Esophagus muscularis mucosa (tissue), 4 donors: ENCODE results near the gene ADAMTSL4. TPM values are rescaled to one million over a fixed set of nuclear protein-coding genes. Genes with fewer than 3 reads are reported as not detected.

Experiments
- DNase-seq: peaks from one replicate; pipeline ENCODE4 v3.0.0-alpha.2; 2017; ENCODE audit errors: extremely low spot score
- H3K27ac ChIP-seq, 4 donors: fragments of 200-600 bp; sonication (generic); replicated peaks in 1 of 4; 1 replicate in 3 of 4; 2 replicates in 1 of 4; pipeline ENCODE4 v1.5.1; 2016 to 2019; ENCODE audit warnings: mild to moderate bottlenecking in 1 of 4
- H3K27me3 ChIP-seq, 4 donors: fragments of 200-600 bp; sonication (generic); one replicate each; pipeline versions ENCODE4 v1.5.1 to v1.6.0; 2016 to 2019
- H3K36me3 ChIP-seq, 4 donors: fragments of 200-600 bp; sonication (generic); one replicate each; pipeline ENCODE4 v1.5.1; 2016 to 2019
- H3K4me1 ChIP-seq, 4 donors: fragments of 200-600 bp; sonication (generic); one replicate each; pipeline ENCODE4 v1.5.1; 2016 to 2019
- H3K4me3 ChIP-seq, 4 donors: fragments of 200-600 bp; sonication (generic); 1 replicate in 2 of 4; 2 replicates in 2 of 4; pipeline ENCODE4 v1.5.1; 2016 to 2019; ENCODE audit warnings: mild to moderate bottlenecking in 4 of 4, moderate library complexity in 1 of 4
- H3K9me3 ChIP-seq, 4 donors: fragments of 200-600 bp; sonication (generic); 1 replicate in 3 of 4; 2 replicates in 1 of 4; pipeline ENCODE4 v1.5.1; 2016 to 2019
- CTCF ChIP-seq, 3 experiments: fragments of 200-600 bp in 2 of 3; fragments of 450-650 bp in 1 of 3; sonication (generic) in 2 of 3; IDR thresholded peaks; one replicate each; pipeline ENCODE4 v1.5.1; 2017 to 2019; ENCODE audit warnings: antibody characterized with exemption in 3 of 3, mild to moderate bottlenecking in 2 of 3, moderate library complexity in 1 of 3
- EP300 ChIP-seq: sonication (generic); formaldehyde crosslinking; IDR thresholded peaks from one replicate; pipeline ENCODE4 v1.6.1; 2017; ENCODE audit warnings: antibody characterized with exemption
- POLR2A ChIP-seq: fragments of 450-650 bp; IDR thresholded peaks from one replicate; pipeline ENCODE4 v1.6.1; 2017; ENCODE audit warnings: antibody characterized with exemption, moderate library complexity, mild to moderate bottlenecking, low read depth
- POLR2AphosphoS5 ChIP-seq, 2 donors: sonication (generic); formaldehyde crosslinking; IDR thresholded peaks; one replicate each; pipeline ENCODE4 v1.6.1; 2017; ENCODE audit warnings: antibody characterized with exemption in 2 of 2
- WGBS: methylation state at CpG from one replicate; pipeline ENCODE4 v1.1.5; 2018; 5-methylcytosine and 5-hydroxymethylcytosine counted together
- intact Hi-C: fragments of 100-400 bp; cut with DNase I; formaldehyde crosslinking; loops from one replicate; pipeline ENCODE4 v1.15.1; 2023
- total RNA-seq, 4 donors: library from RNA; depleted of rRNA; stranded (reverse); fragments of >200 nt; gene quantifications; one replicate each; pipeline versions ENCODE4 v1.1.0 to v1.2.1, GENCODE V29; 2016

The ADAMTSL4 gene
- total RNA-seq, 4 donors from 2014 or later, result 33.6 to 86.1 (median 48.2) TPM

GRCh38 chr1:150558761-150559655 is 9.8 kb downstream of the ADAMTSL4 start:
- Histone ChIP-seq H3K27me3 (no peaks in the 10 kb centered on the region), H3K9me3 (no peaks in the 10 kb centered on the region), H3K36me3 (peaks cover 6 to 49% (median 36%) of the 10 kb centered on the region in 4 donors), H3K4me3 (peak overlapping the region; percentile 29 to 61 (median 52)), H3K4me1 (peaks cover 48 to 93% (median 66%) of the 10 kb centered on the region in 4 donors), H3K27ac (peak overlapping the region; percentile 93 to 100 (median 98))
- WGBS, result 68% methylated on average over 12 of the region's 28 CpGs
- TF ChIP-seq EP300 (no peak), CTCF (IDR thresholded peaks at IDR 0.05) (no peak), POLR2AphosphoS5 (IDR thresholded peaks at IDR 0.05) (peak in 1 of 2 donors; percentile 47), POLR2A (no peak)
- intact Hi-C loops, result loop anchor here (10.0 kb wide), 1 partner anchor 256 kb away; no protein-coding TSS in a partner anchor
- no peak for DNase-seq

GRCh38 chr1:150559656-150560010 is 10.4 kb downstream of the ADAMTSL4 start:
- intact Hi-C loops, result loop anchor here (2.0 to 10.0 kb wide), 2 partner anchors 61 to 255 kb away; no protein-coding TSS in a partner anchor
- TF ChIP-seq CTCF (IDR thresholded peaks at IDR 0.05), result no peak
- no peak for TF ChIP-seq POLR2A
- TF ChIP-seq POLR2AphosphoS5 (IDR thresholded peaks at IDR 0.05), result no peak
- no peak for TF ChIP-seq EP300
- Histone ChIP-seq H3K27me3 (no peaks in the 10 kb centered on the region), H3K9me3 (no peaks in the 10 kb centered on the region), H3K4me1 (peaks cover 52 to 93% (median 68%) of the 10 kb centered on the region in 4 donors), H3K36me3 (peaks cover 6 to 43% (median 34%) of the 10 kb centered on the region in 4 donors), H3K4me3 (peak overlapping the region; percentile 59 to 64 (median 61)), H3K27ac (peak overlapping the region; percentile 93 to 100 (median 98))
- no peak for DNase-seq
- 72% methylated on average over 3 of the region's 10 CpGs for WGBS

GRCh38 chr1:150560011-150560438 is 10.8 kb downstream of the ADAMTSL4 start:
- TF ChIP-seq EP300, result no peak
- no peak for TF ChIP-seq POLR2A
- TF ChIP-seq POLR2AphosphoS5 (IDR thresholded peaks at IDR 0.05), result peak in 1 of 2 donors; percentile 61
- peak; percentile 92 to 100 (median 94) for TF ChIP-seq CTCF (IDR thresholded peaks at IDR 0.05)
- 20% methylated on average over 1 of the region's 9 CpGs for WGBS
- no peaks in the 10 kb centered on the region for H3K27me3 ChIP-seq
- no peaks in the 10 kb centered on the region for H3K9me3 ChIP-seq
- no peak for DNase-seq
- H3K27ac ChIP-seq, result peak overlapping the region; percentile 93 to 100 (median 98)
- intact Hi-C loops, result loop anchor here (2.0 kb wide), 1 partner anchor 61 kb away; no protein-coding TSS in a partner anchor
- H3K4me1 ChIP-seq, result peaks cover 56 to 94% (median 72%) of the 10 kb centered on the region in 4 donors
- peak overlapping the region; percentile 59 to 64 (median 61) for H3K4me3 ChIP-seq
- peaks cover 6 to 39% (median 34%) of the 10 kb centered on the region in 4 donors for H3K36me3 ChIP-seq

GRCh38 chr1:150560576-150561253 is 11.5 kb downstream of the ADAMTSL4 start:
- 10% methylated on average over 16 of the region's 17 CpGs for WGBS

More at GRCh38 chr1:150560576-150561253, 11.5 kb downstream of the ADAMTSL4 start:
- H3K9me3 ChIP-seq, result no peaks in the 10 kb centered on the region
- intact Hi-C loops, result loop anchor here (1.0 to 2.0 kb wide), 2 partner anchors 20 to 60 kb away; no protein-coding TSS in a partner anchor
- H3K27me3 ChIP-seq, result no peaks in the 10 kb centered on the region
- no peak for TF ChIP-seq EP300
- no peak for TF ChIP-seq POLR2A
- no peak for TF ChIP-seq POLR2AphosphoS5 (IDR thresholded peaks at IDR 0.05)
- TF ChIP-seq CTCF (IDR thresholded peaks at IDR 0.05), result peak; percentile 84 to 94 (median 88)
- H3K27ac ChIP-seq, result peak overlapping the region; percentile 93 to 100 (median 98)
- H3K4me1 ChIP-seq, result peaks cover 63 to 95% (median 79%) of the 10 kb centered on the region in 4 donors
- peaks cover 4 to 32% (median 27%) of the 10 kb centered on the region in 4 donors for H3K36me3 ChIP-seq
- H3K4me3 ChIP-seq, result peak overlapping the region; percentile 59 to 64 (median 61)
- DNase-seq, result peak; percentile 98
